A549 (cell line): ENCODE results near the gene SYP. TPM values are rescaled to one million over a fixed set of nuclear protein-coding genes. Genes with fewer than 3 reads are reported as not detected.
A peak's percentile ranks its signal among the peaks of the same experiment; 100 is the strongest.

Experiments
- ATAC-seq, 2 experiments: fragments of 200-7000 bp in 1 of 2; fragments of >200 bp in 1 of 2; cut with Nextera tagmentation in 1 of 2; cut with Tn5 transposase in 1 of 2; 3 replicates each; pipeline versions ENCODE4 v1.8.0 to v1.9.1; 2018 to 2020; ENCODE audit warnings: mild to moderate bottlenecking in 1 of 2, moderate library complexity in 1 of 2
- CTCF ChIA-PET: fragments of 300-600 bp; sonication (Branson Sonifier 250); formaldehyde crosslinking; extraction: SDS; loops from one replicate; lab custom pipeline; 2021; ENCODE audit warnings: antibody characterized with exemption, inconsistent platforms; lab: Yijun Ruan, JAX
- POLR2A ChIA-PET: fragments of 350-600 bp; formaldehyde crosslinking; extraction: SDS; loops from one replicate; lab custom pipeline; 2021; ENCODE audit warnings: antibody characterized with exemption, inconsistent platforms; lab: Yijun Ruan, JAX
- DNase-seq, 2 experiments: peaks; one replicate each; pipeline versions ENCODE4 v3.0.0 to v3.0.0-alpha.2; 2011 to 2016; ENCODE audit warnings: low read depth in 1 of 2, low spot score in 1 of 2
- FAIRE-seq: peaks from 2 replicates; lab custom pipeline; 2011; peaks lifted over from hg19 to GRCh38; lab: Jason Lieb, UNC
- H3K27ac ChIP-seq, 2 experiments: fragments of >200 bp; sonication (Bioruptor Twin); formaldehyde crosslinking; 3 replicates each; pipeline ENCODE4 v1.5.1; 2016 to 2017
- H3K4me1 ChIP-seq: fragments of >200 bp; sonication (Bioruptor Twin); formaldehyde crosslinking; 3 replicates; pipeline ENCODE4 v1.6.1; 2016
- H3K4me2 ChIP-seq: fragments of >200 bp; sonication (Bioruptor Twin); formaldehyde crosslinking; 3 replicates; pipeline ENCODE4 v1.6.1; 2016
- H3K4me3 ChIP-seq: fragments of >200 bp; sonication (Bioruptor Twin); formaldehyde crosslinking; 3 replicates; pipeline ENCODE4 v1.5.1; 2016
- H3K9me3 ChIP-seq: fragments of >200 bp; sonication (Bioruptor Twin); formaldehyde crosslinking; 3 replicates; pipeline ENCODE4 v1.6.1; 2016
- CEBPB ChIP-seq, 2 experiments: fragments of >200 bp in 1 of 2; sonication (Bioruptor Twin) in 1 of 2; formaldehyde crosslinking in 1 of 2; IDR thresholded peaks; 2 replicates each; pipeline ENCODE4 v1.6.1; 2012 to 2016
- EHMT2 ChIP-seq: fragments of 200-600 bp; sonication (generic); IDR thresholded peaks from 2 replicates; pipeline ENCODE4 v1.6.1; 2016; ENCODE audit warnings: antibody characterized with exemption, low read depth, mild to moderate bottlenecking, moderate library complexity
- FOSB ChIP-seq: fragments of 250-450 bp; sonication (Bioruptor Pico); IDR thresholded peaks from 2 replicates; pipeline ENCODE4 v1.5.0; 2020; ENCODE audit warnings: mild to moderate bottlenecking, moderate library complexity
- FOXS1 ChIP-seq: fragments of 250-450 bp; sonication (Bioruptor Pico); IDR thresholded peaks from 2 replicates; pipeline ENCODE4 v1.5.0; 2020; ENCODE audit warnings: mild to moderate bottlenecking, moderate library complexity
- HDAC2 ChIP-seq: fragments of 200-600 bp; sonication (generic); IDR thresholded peaks from 2 replicates; pipeline ENCODE4 v1.6.1; 2016
- HEYL ChIP-seq: fragments of 250-450 bp; sonication (Bioruptor Pico); IDR thresholded peaks from 2 replicates; pipeline ENCODE4 v1.8.0; 2021; ENCODE audit warnings: mild to moderate bottlenecking, moderate library complexity
- HOXB5 ChIP-seq: fragments of 250-450 bp; sonication (Bioruptor Pico); IDR thresholded peaks from 2 replicates; pipeline ENCODE4 v1.5.0; 2020; ENCODE audit warnings: mild to moderate bottlenecking, moderate library complexity
- JUN ChIP-seq, 2 experiments: fragments of >200 bp; sonication (Bioruptor Twin); formaldehyde crosslinking; IDR thresholded peaks; 2 replicates in 1 of 2; 3 replicates in 1 of 2; pipeline ENCODE4 v1.6.1; 2016 to 2017
- JUNB ChIP-seq: fragments of >200 bp; sonication (Bioruptor Twin); formaldehyde crosslinking; IDR thresholded peaks from 2 replicates; pipeline ENCODE4 v1.6.1; 2016
- KDM1A ChIP-seq: fragments of 200-600 bp; sonication (generic); IDR thresholded peaks from 2 replicates; pipeline ENCODE4 v1.6.1; 2016; ENCODE audit warnings: low read depth, mild to moderate bottlenecking
- KDM5A ChIP-seq: fragments of 200-600 bp; sonication (generic); IDR thresholded peaks from 2 replicates; pipeline ENCODE4 v1.6.1; 2016; ENCODE audit warnings: antibody characterized with exemption, mild to moderate bottlenecking
- MAFK ChIP-seq: fragments of 450-650 bp; IDR thresholded peaks from 2 replicates; pipeline ENCODE4 v1.6.1; 2014; ENCODE audit not compliant: partially characterized antibody
- NFE2L2 ChIP-seq: fragments of 150-350 bp; conservative IDR thresholded peaks from 2 replicates; pipeline ENCODE4 v1.6.1; 2014; ENCODE audit warnings: low read length
- NPAS2 ChIP-seq: fragments of 250-450 bp; sonication (Bioruptor Pico); IDR thresholded peaks from 2 replicates; pipeline ENCODE4 v1.8.0; 2022; ENCODE audit warnings: mild to moderate bottlenecking, moderate library complexity, borderline replicate concordance
- NR3C1 ChIP-seq: fragments of >200 bp; sonication (Bioruptor Twin); formaldehyde crosslinking; IDR thresholded peaks from 3 replicates; pipeline ENCODE4 v1.6.1; 2017
- PHF8 ChIP-seq: fragments of 200-600 bp; sonication (generic); IDR thresholded peaks from 2 replicates; pipeline ENCODE4 v1.6.1; 2016; ENCODE audit warnings: low read depth, mild to moderate bottlenecking, antibody characterized with exemption, moderate library complexity, borderline replicate concordance
- RAD21 ChIP-seq, 2 experiments: fragments of >200 bp in 1 of 2; sonication (Bioruptor Twin) in 1 of 2; formaldehyde crosslinking in 1 of 2; IDR thresholded peaks in 1 of 2; conservative IDR thresholded peaks in 1 of 2; 2 replicates in 1 of 2; 3 replicates in 1 of 2; pipeline ENCODE4 v1.6.1; 2012 to 2018; ENCODE audit warnings: inconsistent platforms in 1 of 2
- RARB ChIP-seq: fragments of 250-450 bp; sonication (Bioruptor Pico); IDR thresholded peaks from 2 replicates; pipeline ENCODE4 v1.8.0; 2021; ENCODE audit warnings: mild to moderate bottlenecking, moderate library complexity
- RCOR1 ChIP-seq: fragments of 150-350 bp; IDR thresholded peaks from 2 replicates; pipeline ENCODE4 v1.6.1; 2014; ENCODE audit warnings: antibody characterized with exemption, low read length, low read depth
- RNF2 ChIP-seq: fragments of 200-600 bp; sonication (generic); IDR thresholded peaks from 2 replicates; pipeline ENCODE4 v1.6.1; 2016; ENCODE audit warnings: low read depth, mild to moderate bottlenecking, antibody characterized with exemption, moderate library complexity, borderline replicate concordance
- SMC3 ChIP-seq: fragments of >200 bp; sonication (Bioruptor Twin); formaldehyde crosslinking; IDR thresholded peaks from 3 replicates; pipeline ENCODE4 v1.6.1; 2018; ENCODE audit warnings: inconsistent platforms
- TFCP2L1 ChIP-seq: fragments of 250-450 bp; sonication (Bioruptor Pico); IDR thresholded peaks from 2 replicates; pipeline ENCODE4 v1.5.0; 2021; ENCODE audit warnings: mild to moderate bottlenecking
- TP53 ChIP-seq: fragments of 250-450 bp; sonication (Bioruptor Pico); IDR thresholded peaks from 2 replicates; pipeline ENCODE4 v1.5.0; 2021; ENCODE audit warnings: mild to moderate bottlenecking, moderate library complexity
- ZFP36 ChIP-seq: fragments of 450-650 bp; IDR thresholded peaks from 2 replicates; pipeline ENCODE4 v1.6.1; 2014; ENCODE audit warnings: borderline replicate concordance; ENCODE audit not compliant: partially characterized antibody
- WGBS: methylation state at CpG from one replicate; pipeline ENCODE4 v1.1.6; 2017; ENCODE audit errors: missing lambda C conversion rate; 5-methylcytosine and 5-hydroxymethylcytosine counted together
- polyA plus RNA-seq, 4 experiments: library from polyadenylated mRNA; depleted of rRNA in 3 of 4; stranded (reverse); fragments of >200 nt; fragmentation: RNase III in 1 of 4; extraction: RNeasy Plus Mini Kit Qiagen cat#74134 plus additional on column Dnase treatment in 1 of 4; gene quantifications; 2 replicates in 3 of 4; 3 replicates in 1 of 4; pipeline ENCODE4 v1.2.3, GENCODE V29; 2011 to 2017
- TF ChIP-seq, protein P1 (sequence below): fragments of 250-450 bp; sonication (Bioruptor Pico); IDR thresholded peaks from 2 replicates; pipeline ENCODE4 v1.5.0; 2020; ENCODE audit warnings: low read depth, mild to moderate bottlenecking, moderate library complexity
- TF ChIP-seq, protein P2 (sequence below): fragments of >200 bp; sonication (Bioruptor Twin); formaldehyde crosslinking; IDR thresholded peaks from 3 replicates; pipeline ENCODE4 v1.6.1; 2016
- TF ChIP-seq, protein P3 (sequence below): fragments of 150-350 bp; IDR thresholded peaks from 2 replicates; pipeline ENCODE4 v1.6.1; 2014; ENCODE audit warnings: low read depth, mild to moderate bottlenecking, low read length
- TF ChIP-seq, protein P4 (sequence below): IDR thresholded peaks from 2 replicates; pipeline ENCODE4 v1.6.1; 2012
- TF ChIP-seq, protein P5 (sequence below): fragments of 200-600 bp; sonication (generic); IDR thresholded peaks from 2 replicates; pipeline ENCODE4 v1.6.1; 2016; ENCODE audit warnings: antibody characterized with exemption, mild to moderate bottlenecking, moderate library complexity

Gene SYP
- polyA plus RNA-seq, 2 of the 4 experiments (the other 2 are of a cell fraction) = 1.3 to 3.8 TPM

DNA sequence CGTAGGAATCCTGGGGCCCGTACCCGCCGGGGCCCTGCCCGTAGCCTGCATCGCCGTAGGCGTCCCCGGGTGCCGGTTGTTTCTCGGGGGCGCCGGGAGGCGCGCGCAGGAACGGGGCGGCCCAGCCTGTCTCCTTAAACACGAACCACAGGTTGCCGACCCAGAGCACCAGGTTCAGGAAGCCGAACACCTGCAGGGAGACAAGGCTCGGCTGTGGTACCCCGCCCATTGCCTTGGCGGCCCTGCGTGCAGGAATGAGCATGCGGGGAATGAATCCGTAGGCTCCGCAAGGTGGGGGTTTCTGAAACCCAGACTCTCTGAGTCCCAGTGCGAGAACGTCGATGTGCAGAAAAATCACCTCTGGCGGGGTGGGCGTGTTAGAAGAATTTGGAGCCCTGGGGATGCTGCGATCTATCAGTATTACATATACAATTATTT, 8.4 kb downstream of the SYP start:
- 2% methylated on average over 6 of the region's 34 CpGs for WGBS
- TF ChIP-seq JUNB (no peak), NFE2L2 (no peak), FOSB (CRISPR knock-in tag) (no peak), NR3C1 (no peak), MAFK (no peak), RCOR1 (no peak), RARB (no peak), TFCP2L1 (no peak), JUN (IDR thresholded peaks at IDR 0.05) (peak in 1 of 2 experiments; percentile 43; a peak in 2 of 5 replicates), PHF8 (peak; percentile 55; the same call in 1 of the 2 replicates), NPAS2 (CRISPR knock-in tag) (no peak), CEBPB (IDR thresholded peaks at IDR 0.05) (no peak), FOXS1 (CRISPR knock-in tag) (no peak), HDAC2 (no peak), SMC3 (no peak), KDM1A (no peak), ZFP36 (no peak), KDM5A (no peak), HEYL (CRISPR knock-in tag) (no peak), RAD21 (conservative IDR thresholded peaks at IDR 0.05 in 1 of 2, IDR thresholded peaks at IDR 0.05 in 1 of 2) (no peak), EHMT2 (no peak), TP53 (CRISPR knock-in tag) (no peak), RNF2 (no peak), HOXB5 (CRISPR knock-in tag) (no peak)
- TF ChIP-seq, protein P1, sequence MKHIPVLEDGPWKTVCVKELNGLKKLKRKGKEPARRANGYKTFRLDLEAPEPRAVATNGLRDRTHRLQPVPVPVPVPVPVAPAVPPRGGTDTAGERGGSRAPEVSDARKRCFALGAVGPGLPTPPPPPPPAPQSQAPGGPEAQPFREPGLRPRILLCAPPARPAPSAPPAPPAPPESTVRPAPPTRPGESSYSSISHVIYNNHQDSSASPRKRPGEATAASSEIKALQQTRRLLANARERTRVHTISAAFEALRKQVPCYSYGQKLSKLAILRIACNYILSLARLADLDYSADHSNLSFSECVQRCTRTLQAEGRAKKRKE (CRISPR knock-in tag) = no peak
- TF ChIP-seq, protein P2, sequence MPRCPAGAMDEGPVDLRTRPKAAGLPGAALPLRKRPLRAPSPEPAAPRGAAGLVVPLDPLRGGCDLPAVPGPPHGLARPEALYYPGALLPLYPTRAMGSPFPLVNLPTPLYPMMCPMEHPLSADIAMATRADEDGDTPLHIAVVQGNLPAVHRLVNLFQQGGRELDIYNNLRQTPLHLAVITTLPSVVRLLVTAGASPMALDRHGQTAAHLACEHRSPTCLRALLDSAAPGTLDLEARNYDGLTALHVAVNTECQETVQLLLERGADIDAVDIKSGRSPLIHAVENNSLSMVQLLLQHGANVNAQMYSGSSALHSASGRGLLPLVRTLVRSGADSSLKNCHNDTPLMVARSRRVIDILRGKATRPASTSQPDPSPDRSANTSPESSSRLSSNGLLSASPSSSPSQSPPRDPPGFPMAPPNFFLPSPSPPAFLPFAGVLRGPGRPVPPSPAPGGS = peak; percentile 75; the same call in 2 of the 3 replicates
- TF ChIP-seq, protein P3, sequence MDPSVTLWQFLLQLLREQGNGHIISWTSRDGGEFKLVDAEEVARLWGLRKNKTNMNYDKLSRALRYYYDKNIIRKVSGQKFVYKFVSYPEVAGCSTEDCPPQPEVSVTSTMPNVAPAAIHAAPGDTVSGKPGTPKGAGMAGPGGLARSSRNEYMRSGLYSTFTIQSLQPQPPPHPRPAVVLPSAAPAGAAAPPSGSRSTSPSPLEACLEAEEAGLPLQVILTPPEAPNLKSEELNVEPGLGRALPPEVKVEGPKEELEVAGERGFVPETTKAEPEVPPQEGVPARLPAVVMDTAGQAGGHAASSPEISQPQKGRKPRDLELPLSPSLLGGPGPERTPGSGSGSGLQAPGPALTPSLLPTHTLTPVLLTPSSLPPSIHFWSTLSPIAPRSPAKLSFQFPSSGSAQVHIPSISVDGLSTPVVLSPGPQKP = no peak
- TF ChIP-seq, protein P4, sequence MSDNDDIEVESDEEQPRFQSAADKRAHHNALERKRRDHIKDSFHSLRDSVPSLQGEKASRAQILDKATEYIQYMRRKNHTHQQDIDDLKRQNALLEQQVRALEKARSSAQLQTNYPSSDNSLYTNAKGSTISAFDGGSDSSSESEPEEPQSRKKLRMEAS = 0 out of 2 replicates have a peak, but pooled peaks have one; percentile 9
- TF ChIP-seq, protein P5, sequence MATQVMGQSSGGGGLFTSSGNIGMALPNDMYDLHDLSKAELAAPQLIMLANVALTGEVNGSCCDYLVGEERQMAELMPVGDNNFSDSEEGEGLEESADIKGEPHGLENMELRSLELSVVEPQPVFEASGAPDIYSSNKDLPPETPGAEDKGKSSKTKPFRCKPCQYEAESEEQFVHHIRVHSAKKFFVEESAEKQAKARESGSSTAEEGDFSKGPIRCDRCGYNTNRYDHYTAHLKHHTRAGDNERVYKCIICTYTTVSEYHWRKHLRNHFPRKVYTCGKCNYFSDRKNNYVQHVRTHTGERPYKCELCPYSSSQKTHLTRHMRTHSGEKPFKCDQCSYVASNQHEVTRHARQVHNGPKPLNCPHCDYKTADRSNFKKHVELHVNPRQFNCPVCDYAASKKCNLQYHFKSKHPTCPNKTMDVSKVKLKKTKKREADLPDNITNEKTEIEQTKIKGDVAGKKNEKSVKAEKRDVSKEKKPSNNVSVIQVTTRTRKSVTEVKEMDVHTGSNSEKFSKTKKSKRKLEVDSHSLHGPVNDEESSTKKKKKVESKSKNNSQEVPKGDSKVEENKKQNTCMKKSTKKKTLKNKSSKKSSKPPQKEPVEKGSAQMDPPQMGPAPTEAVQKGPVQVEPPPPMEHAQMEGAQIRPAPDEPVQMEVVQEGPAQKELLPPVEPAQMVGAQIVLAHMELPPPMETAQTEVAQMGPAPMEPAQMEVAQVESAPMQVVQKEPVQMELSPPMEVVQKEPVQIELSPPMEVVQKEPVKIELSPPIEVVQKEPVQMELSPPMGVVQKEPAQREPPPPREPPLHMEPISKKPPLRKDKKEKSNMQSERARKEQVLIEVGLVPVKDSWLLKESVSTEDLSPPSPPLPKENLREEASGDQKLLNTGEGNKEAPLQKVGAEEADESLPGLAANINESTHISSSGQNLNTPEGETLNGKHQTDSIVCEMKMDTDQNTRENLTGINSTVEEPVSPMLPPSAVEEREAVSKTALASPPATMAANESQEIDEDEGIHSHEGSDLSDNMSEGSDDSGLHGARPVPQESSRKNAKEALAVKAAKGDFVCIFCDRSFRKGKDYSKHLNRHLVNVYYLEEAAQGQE = no peak
- DNase-seq = no peak
- ChIA-PET CTCF (interaction anchor here (1.0 to 1.8 kb wide), 5 partner anchors 11 to 96 kb away, joined by 3 to 5 read pairs (median 3); no protein-coding TSS in a partner anchor), POLR2A (interaction anchor here (0.9 to 1.6 kb wide), 11 partner anchors 9 to 560 kb away, joined by 3 to 16 read pairs (median 5); partner anchors contain the start of genes CCDC22, PLP2, PRAF2 and SYP)
- H3K27ac ChIP-seq = peak overlapping the region; percentile 90 to 98
- FAIRE-seq = no peak
- H3K4me2 ChIP-seq = peak overlapping the region; percentile 81
- H3K9me3 ChIP-seq = no peaks in the 10 kb centered on the region
- ATAC-seq = peak in 1 of 2 experiments; percentile 20; a peak in 4 of 6 replicates
- peak overlapping the region; percentile 76 for H3K4me3 ChIP-seq
- H3K4me1 ChIP-seq = peaks cover 22% of the 10 kb centered on the region; the same call in 2 of the 3 replicates
